GM10266 (cell line): ENCODE measurements around the gene DICER1.

Source experiments
- DNase-seq: peaks from one replicate; pipeline ENCODE4 v3.0.0; 2012; ENCODE audit errors: extremely low spot score
- TF ChIP-seq, protein P1 (sequence below): IDR thresholded peaks from 2 replicates; pipeline ENCODE4 v1.5.1; 2012; ENCODE audit warnings: mild to moderate bottlenecking, low read depth; ENCODE audit not compliant: control insufficient read depth, insufficient read depth; ENCODE audit errors: missing control alignments

The DICER1 gene

DNA sequence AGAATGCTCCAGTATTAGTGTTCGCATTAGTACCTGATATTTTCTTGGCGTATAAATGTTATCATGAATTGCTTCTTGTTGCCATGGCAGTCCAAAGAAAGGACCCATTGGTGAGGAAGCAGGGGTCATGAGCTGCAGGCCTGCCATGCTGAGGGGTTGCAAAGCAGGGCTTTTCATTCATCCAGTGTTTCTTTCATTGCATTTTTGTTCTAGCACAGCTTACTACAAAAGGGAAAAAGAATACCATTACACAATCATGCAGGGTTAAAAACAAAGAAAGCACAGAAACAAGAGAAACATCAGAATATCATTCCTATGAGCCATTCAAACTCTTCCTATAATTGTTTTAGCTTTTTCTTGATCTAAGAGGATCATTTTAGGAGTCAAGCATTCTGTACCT is 24.0 kb downstream of the DICER1 start:
- no peak for DNase-seq

DNA sequence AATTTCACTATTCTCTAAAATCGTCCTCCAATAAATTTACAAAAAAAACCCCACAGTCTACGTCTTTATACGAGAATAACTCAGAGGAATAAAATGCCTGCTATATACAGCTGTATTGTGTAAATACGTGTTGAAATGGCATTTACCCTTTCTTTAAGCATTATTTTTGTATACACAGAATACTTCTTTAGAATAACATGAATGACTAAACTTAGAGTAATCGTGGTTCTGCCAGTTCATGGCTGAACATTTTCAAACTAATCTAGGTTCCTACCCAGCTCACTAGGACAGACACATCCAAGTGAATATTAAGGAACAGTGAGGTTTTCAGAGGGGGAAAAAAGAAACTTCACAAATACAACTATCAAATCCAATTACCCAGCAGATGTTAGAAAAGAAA is 24.6 kb downstream of the DICER1 start:
- TF ChIP-seq, protein P1, sequence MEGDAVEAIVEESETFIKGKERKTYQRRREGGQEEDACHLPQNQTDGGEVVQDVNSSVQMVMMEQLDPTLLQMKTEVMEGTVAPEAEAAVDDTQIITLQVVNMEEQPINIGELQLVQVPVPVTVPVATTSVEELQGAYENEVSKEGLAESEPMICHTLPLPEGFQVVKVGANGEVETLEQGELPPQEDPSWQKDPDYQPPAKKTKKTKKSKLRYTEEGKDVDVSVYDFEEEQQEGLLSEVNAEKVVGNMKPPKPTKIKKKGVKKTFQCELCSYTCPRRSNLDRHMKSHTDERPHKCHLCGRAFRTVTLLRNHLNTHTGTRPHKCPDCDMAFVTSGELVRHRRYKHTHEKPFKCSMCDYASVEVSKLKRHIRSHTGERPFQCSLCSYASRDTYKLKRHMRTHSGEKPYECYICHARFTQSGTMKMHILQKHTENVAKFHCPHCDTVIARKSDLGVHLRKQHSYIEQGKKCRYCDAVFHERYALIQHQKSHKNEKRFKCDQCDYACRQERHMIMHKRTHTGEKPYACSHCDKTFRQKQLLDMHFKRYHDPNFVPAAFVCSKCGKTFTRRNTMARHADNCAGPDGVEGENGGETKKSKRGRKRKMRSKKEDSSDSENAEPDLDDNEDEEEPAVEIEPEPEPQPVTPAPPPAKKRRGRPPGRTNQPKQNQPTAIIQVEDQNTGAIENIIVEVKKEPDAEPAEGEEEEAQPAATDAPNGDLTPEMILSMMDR = no peak
- no peak for DNase-seq

More for the DNA sequence above, 24.0 kb downstream of the DICER1 start:
- TF ChIP-seq, protein P1 = no peak

DNA sequence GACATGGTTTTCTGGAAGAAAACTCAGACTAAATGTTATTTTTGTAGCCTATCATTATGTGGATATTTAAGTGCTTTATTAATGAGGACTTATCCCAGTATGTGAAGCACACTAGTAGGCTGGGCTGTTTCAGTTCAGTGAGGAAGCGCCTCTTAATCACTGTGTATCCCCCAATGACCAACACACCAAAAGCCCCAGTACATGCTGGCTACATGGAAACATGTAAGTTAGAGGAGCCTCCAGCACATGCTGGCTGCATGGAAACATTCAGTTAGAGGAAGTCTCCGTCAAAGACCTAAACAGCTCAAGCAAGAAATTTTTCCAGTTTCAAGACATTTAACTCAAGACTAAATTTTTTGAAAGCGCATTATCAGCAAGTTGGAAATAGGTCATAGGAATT is 26.8 kb downstream of the DICER1 start:
- DNase-seq = no peak

DNA sequence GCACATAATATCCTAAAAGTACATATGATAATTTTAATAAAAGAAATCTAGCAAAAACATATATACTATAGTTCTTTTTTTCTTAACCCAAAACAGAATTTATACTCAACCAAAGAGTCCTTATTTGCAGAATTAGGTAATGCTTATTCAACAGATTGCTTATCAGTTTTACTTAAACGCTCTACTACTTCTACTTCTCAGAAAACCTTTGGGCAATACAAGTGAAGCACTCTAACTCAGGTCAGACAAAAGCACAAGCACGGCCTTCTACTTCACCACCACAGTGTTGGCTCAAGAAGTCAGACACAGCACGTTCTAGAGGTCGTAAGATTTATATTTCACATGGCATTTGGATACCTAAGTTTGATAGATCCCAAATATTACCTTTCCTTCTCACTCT is 29.2 kb downstream of the DICER1 start:
- DNase-seq = no peak
- TF ChIP-seq, protein P1 = no peak

More for the DNA sequence above, 26.8 kb downstream of the DICER1 start:
- TF ChIP-seq, protein P1 = no peak

DNA sequence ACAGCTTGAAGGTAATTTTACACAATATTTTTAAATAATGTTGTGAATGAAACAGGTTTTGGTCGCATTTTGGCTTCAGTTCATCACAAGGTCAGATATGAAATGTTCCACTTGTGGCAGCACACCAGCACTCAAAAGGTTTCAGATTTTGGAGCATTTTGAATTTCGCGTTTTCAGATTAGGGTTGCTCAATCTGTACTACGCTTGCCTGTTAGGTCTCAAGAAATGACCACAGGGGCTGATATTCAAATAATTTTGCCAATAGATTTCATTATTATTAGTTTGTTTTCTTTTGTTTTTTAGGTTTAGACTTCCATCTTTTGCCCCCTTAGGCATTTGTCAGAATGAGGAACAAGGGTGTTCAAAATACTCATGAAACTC is 29.8 kb downstream of the DICER1 start:
- TF ChIP-seq, protein P1 = no peak
- no peak for DNase-seq

DNA sequence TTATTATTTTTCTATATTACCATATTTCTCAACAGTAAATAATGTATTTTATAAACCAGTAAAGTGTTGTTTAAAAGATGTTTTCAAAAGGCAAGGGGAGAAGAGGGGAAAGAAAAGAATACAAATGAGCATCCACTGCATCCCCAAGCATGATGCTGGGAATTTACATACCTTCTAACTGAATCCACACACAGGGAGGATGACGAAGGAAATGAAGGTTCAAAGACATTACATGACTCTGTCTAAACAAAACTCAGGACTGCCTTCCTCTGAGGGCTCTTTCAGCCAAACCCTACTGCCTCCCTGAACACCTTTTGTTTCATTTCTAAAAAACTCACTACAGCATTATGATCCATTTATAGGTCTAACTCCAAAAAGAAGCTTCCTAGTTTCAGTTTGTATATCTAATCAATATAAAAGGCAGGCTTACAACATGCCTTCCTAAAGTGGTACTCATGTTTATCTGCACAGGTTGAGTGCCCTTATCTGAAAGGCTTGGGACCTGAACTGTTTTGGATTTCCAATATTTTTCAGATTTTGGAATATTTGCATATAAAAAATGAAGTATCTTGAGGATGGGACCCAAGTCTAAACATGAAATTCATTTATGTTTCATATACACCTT is 30.3 kb downstream of the DICER1 start:
- no peak for DNase-seq
- TF ChIP-seq, protein P1 = no peak

DNA sequence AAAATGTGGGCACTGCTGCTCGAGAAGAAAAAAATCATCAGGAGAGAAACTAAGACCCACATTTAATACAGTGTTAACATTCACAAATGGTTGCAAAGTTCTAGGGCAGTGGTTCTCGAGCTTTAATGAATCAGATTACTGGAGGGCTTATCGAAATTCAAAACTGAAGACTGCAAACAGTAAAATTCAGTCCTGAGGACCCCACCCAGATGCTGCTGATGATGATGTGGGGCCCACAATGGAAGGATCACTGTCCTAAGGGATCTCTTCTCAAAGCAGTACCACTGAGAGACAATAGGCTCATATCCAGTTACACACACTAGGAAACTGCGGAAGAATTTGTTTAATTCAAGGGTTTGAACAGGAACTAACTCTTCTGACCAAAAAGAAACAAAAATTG is 31.4 kb downstream of the DICER1 start:
- TF ChIP-seq, protein P1 = no peak
- DNase-seq = no peak
